CD4-positive, alpha-beta T cell treated with Interleukin-6 at 100 ng/mL for 8 hours (primary cell): Measurements from ENCODE around the gene RFX8.
A peak's percentile ranks its signal among the peaks of the same experiment; 100 is the strongest.
"Not testable (repeated sequence)": the region's sequence is repeated elsewhere in the genome, so short reads cannot be mapped to it uniquely, and the experiment has no call there.

Experiments used
- DNase-seq: peaks from one replicate; pipeline ENCODE4 v3.0.0-alpha.2; 2020; ENCODE audit warnings: mixed read lengths, low spot score

RFX8 gene

DNA sequence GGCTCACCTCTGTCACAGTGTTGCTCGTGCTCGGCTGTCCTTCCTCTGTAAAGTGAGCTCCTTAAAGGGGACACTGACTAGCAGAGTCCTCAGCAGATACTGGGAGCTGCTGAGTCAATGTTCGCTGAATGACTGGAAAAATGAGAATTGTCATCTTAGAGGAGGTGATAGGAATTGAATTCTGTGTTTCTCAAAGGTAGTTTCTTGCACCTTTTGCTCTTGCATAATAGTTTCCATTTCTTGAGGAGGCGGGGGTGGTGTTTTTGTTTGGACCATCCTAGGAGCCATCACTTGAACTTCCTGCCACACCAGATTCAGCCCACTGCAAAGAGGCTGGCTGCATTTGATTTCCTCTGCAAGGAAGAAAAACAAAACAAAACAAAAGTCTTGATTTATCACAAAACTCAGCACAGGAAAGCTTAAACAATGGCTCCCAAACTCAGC lies 11.4 kb upstream of the RFX8 start:
- no peak for DNase-seq

DNA sequence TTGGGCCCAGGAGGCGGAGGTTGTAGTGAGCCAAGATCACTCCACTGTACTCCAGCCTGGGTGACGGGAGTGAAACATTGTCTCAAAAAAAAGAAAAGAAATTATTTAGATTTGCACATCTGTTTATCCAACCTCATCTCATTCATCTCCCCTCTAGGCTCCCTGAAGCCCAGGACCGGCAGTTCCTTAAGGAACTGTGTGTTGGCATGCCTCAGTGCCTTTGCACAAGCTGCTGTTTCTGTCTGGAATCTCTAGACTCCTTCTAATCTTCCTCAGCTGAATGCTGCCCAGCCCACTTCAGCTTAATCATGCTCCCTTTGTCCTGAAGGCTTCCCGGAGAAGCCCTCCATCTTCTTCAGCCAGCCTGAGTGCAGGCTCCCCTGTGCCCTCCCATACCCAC lies 10.9 kb upstream of the RFX8 start:
- DNase-seq, result no peak

DNA sequence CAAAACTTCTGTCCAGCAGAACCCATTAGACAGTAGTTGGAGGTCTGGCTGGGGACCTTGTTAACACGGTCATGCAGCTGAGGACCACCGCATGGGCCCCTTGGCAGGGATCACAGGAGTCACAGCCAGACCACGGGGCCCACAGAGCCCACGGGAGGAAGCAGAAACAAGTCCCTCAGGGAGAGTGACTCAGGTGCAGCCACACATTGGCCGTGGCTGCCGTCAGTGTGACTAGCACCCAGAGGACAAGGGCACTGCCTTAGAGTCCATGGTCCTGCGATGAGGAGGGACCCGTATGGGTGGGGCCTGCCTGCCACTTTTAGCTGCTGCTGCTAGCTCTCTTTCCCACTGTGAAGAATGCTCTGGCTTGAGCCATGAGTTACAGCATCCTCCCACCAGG lies 5.9 kb upstream of the RFX8 start:
- no peak for DNase-seq

DNA sequence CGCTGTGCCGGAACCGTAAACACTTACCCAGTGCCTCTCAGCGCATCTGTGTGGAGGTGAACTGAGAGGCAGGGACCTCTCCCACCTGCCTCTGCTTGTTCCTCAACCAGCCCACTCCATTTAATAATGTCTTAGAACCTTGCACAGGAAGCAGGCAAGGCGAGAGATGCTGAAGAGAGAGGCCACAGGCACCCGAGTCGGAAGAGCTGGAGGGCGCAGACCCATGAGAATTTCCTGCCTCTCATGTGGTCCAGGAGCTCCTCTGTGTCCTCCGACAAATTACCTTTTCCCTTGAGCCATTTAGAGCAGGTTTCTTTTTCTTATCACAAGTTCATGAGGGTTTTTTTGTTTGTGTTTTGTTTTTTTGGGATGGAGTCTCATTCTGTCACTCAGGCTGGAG lies 4.9 kb upstream of the RFX8 start:
- DNase-seq, result no peak

DNA sequence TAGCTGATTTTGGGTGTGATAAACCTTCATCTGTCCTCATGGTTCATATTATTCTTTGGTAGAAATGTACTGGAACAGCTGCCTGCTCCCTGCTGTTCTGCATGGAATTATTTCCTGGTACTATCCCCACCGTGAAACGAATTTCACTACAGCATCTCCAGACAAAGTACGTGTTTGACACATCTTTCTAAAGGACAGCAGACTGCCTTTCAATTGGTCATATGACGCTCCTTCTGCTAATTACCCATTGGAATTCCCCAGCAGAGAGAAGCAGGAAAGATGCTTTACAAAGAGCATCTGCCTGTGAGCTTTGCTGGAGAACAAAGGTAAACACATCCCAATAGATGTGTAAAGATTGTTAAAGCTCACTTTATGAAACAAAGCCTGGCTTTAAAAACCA lies 4.4 kb upstream of the RFX8 start:
- DNase-seq, result no peak

DNA sequence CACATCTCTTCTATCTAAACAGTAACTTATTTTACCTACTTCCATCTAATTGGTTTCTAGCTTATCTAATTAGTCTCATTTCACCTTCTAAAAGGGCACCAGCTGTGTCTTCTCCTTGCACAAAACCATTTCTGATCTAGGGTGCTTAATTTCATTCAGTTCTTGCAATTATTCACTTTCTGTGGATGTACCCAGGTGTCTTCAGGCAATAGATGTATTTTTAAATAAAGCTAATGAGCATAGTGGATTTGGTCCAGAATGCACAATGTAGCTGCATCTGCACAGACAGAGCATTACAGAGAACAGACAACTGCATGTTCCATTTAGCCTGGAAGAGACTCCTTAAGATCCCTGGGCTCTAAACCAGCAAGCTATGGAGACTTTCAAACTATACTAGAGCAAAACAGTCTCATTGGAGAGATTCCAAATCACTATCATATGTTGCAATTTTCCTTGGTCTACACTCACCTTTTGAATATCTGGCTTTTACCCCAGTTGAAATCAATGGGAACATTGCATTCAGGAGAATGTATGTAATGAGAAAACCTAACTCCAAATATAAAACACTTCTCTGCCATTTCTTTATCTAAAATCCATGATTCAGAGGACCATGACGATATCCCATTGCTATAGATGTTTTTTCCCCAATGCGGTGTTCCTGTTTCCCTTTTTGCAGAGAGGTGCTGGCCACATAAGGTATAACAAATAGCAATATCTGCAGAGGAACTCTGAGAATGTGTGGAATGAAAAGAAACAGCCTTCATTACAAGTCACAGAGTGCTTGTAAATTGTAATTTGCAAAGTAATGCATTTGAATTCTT lies 3.5 kb upstream of the RFX8 start:
- DNase-seq, result no peak

DNA sequence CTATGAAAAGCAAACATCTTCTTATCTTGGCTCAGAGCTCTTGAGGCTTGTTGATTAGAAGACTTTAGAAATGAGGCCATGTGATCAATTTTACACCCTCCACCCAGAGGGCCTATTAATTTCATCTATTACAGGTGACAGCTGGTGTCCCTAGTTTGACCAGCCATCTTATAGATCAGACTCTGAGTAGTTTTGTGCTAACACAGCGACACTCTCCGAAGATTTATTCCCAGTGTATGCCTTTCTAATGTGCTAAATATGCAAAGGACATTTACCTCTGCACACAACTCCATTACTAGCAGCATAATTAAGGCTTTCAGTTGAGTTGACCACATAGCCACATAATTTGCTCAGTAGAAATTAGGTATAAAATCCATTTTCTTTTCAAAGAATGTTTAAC lies 2.6 kb upstream of the RFX8 start:
- no peak for DNase-seq

DNA sequence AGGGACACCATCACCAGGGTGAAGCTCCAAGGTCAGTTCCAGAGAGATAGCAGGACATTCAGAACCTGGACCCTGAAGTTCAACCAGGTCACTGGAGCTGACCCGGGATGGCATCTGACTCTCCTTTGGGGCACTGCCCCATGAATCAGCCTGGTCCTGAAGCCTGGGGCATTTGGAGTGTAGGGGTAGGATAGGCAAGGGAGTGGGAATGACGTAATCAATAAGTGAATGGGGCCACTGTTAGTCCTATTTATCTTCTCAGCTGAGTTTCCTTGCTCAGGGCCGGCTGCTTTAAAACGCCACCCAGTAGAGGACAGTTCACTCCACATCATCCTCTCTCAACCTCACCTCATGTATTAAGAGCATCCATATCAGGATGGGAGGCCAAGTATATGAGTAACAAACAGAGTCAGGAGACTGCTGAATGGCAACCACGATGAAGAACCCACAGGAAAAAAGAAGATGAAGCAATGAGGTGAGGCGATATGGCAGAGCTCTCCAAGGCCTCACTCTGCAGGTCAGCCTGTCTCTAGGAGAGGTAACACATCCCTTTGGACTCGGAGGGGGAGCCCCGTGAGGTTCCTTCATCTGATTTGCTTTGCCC lies 1.8 kb upstream of the RFX8 start:
- no peak for DNase-seq

DNA sequence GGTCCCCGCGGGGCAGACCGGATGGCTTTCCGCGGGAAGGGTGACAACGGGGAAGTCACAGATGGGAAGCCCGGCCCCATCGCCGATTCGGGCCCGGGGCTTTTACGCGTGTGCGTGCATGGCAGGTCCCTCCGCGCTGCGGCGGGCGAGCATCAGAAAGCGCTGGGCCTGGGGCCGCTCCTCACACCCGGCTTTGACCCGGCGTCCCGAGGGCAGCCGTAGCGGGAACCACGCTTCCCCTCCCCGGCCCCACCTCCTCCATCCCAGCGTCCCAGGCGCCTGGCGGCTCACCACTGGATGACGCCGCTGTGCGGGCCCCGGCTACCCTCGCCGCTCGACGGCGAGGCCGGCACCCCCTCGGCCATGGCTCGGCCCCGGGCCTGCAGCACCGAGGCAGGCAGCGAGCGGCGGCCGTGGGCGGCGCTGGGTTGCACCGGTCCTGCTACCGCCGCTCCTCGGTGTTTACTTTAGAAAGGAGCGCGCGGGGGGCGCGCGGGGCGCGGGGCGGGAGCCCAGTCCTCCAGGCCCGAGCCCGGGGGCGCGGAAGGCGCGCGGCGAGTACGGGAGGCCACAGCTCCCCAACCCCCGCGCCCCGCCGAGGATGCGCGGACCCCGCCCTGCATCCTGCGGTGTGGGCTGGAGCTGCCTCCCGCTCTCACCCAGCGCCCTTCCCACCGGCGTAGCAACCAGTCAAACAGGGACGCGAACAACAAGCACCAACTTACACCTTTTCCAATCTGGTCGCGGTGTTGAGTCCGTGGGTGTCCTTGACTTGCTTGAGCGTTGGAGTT lies 806 bp downstream of the RFX8 start:
- peak; percentile 9 for DNase-seq

DNA sequence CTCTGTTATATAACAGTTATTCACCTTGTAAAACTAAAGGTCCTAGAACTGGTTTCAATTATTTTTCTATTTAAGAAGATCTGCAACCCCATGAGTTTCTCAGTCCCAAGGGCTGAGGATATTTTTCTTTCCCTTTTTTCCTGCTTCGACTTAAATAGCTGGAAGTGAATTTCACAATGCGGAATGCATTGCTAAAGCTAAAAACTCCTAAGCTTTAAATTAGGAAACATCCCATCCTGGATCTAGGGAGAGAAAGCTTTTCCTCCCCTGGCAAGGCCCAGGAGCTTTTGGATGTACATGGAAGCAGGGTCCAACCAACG lies 1.4 kb downstream of the RFX8 start:
- no peak for DNase-seq

DNA sequence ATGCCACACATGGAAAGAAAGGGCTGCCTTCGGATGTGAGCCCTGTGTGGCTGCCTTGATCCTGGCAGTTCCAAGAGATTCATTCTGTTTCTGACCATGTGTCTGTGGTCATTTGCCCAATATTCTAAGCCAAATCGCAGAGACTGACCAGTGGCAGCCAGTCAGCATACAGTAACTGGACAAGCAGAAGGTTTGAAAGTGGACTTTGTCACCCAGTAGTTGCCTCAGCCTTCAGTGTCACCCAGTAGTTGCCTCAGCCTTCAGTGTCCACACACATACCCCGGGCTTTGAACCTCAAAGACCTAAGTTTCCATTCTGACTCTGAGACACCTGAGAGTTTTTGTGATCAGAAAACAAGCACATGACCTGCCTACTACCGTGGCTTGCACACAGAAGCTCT lies 5.0 kb downstream of the RFX8 start:
- DNase-seq, result no peak

DNA sequence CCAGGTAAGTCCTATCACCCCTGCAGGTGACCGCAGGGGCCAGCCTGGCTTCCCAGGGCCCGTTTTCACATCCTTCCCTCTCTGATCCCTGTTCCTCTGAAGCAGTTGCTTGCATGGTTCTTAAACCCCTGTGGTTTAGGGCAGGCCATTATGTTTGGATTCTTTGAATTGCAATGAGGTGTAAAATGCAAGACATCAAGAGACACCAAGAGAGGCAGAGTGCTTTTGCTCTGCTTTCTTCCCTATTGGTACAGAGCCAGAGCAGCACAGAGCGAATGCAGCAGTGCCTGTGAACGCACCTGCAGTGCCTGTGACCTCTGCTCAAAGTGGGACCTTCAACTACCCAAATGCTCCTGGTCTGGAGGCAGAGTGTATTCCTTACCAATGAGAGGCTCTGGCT lies 7.6 kb downstream of the RFX8 start:
- no peak for DNase-seq

DNA sequence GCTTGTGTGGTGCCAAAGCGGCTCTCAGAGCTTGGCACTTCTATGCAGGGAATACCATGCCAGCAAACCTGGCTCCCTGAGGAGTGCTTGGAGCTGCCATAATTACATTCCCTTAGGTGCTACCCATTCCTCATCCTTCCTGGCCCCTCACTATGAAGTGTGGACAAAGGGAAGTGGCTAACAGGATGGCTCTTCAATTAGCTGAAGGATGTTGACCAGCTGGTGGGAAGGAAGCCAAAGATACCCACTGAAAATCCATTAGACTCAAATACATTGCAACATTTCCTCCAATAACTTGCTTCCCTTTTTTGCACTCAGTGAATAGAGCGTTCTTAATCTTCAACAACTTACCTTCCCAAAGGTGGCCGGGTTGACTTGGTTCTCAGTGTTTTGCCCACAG lies 8.5 kb downstream of the RFX8 start:
- no peak for DNase-seq

DNA sequence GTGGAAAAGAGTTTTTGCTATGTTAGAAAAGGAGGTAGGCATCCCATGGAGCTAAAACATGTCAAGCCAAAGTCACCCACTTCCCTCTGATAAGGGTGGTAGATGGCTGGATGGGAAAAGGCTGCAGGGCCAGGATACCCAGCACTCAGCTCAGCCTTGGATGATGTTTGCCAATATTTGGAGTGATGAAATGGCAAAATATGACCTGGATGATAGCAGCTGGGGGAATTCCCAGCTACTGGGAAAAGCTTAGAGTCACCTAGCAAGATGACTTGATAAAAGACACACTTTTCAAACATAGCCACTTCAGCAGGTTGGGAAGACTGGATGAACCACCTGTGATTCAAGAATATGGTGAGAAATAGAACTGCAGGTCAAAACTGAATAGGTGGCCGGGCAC lies 10.1 kb downstream of the RFX8 start:
- DNase-seq, result no peak

DNA sequence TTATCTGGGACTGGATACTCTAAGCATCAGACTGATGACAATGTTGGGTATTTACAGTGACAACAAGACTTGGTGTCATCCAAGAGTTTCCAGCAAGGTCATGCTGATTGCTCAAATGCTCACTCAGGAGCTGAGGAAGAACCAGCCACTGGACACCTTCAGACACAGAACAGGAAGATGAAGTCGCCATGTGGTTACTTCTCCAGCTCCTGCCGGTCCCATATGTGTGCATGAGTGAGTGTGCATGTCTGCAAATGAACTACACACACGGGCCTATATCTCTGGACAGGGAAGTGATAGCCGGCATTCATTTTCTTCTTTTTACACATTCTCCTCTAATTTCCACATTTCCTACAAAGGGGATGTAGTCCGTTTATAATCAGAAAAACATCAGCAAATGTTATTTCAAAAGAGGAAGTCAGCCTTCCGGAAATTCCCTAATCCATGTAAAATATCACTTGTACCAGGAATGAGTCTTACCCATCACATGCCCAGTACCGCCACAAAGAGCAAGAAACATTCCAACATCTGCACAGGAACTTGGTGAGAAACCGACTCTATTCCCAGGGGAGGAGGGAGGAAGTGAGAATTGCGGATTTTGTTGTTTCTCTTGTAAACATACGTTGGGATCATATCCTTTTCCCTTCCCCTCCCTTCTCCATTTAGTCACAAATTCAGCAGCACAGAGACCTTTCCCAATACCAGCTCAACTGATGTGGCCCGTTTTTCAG lies 10.8 kb downstream of the RFX8 start:
- DNase-seq, result no peak

DNA sequence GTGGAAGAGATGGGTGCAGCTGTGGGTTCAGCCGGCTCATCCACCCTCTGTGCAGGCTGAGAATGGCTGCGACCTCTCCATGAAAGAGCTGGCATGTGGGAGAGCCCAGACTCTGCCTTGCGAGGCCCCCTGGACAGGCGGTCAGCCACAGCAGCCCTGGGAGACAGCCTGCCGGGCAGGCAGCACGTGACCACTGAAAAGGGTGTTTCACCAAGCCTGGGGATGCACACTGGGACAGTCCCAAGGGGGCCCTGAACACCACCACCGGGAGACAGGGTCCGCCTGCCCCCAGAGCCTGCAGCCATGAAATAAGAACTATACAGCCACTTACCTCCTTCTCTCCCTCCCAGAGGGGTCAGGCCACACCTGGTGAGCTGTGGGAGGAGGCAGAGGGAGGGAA lies 11.5 kb downstream of the RFX8 start:
- no peak for DNase-seq

DNA sequence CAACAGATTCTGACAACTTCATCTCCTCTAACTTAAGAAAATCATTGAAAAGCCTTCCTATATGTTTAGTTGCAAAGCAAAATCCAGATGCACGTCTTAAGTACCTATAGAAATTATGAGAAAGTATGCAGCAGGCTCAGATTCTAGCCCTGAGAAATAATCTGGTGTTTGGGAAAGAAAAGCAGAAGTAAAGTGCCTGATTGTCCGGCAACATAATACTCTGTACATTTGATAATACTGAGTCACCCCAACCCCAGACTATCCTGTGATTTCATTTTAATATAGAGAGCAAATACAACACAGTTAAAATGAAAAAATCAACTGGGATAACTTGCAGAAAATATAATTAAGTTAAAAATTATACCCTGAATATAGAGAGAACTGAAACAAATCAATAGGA lies 13.5 kb downstream of the RFX8 start:
- DNase-seq, result no peak

DNA sequence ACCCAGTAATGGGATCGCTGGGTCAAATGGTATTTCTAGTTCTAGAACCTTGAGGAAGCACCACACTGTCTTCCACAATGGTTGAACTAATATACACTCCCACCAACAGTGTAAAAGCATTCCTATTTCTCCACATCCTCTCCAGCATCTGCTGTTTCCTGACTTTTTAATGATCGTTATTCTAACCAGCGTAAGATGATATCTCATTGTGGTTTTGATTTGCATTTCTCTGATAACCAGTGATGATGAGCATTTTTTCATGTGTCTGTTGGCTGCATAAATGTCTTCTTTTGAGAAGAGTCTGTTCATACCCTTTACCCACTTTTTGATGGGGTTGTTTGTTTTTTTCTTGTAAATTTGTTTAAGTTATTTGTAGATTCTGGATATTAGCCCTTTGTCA lies 20.5 kb downstream of the RFX8 start:
- not testable (repeated sequence) for DNase-seq

DNA sequence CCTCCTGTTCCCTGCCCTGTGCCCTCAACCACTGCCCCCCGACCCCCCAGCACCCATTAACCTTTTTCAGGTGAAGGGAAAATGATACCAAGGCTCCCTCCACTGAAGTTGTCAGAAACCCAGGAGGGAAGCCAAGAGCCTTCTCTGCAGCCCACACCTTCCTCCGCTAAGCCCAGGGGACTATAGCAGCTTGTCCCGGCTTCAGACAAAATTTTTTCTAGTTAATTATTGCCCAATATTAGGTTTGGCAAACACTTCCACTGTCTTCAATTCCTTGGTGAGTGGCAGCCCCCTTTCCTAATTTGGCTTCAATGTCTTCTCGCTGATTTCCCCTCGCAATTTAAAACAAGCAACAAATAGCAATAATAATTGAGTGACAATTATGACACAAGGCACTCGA lies 23.9 kb downstream of the RFX8 start:
- no peak for DNase-seq

DNA sequence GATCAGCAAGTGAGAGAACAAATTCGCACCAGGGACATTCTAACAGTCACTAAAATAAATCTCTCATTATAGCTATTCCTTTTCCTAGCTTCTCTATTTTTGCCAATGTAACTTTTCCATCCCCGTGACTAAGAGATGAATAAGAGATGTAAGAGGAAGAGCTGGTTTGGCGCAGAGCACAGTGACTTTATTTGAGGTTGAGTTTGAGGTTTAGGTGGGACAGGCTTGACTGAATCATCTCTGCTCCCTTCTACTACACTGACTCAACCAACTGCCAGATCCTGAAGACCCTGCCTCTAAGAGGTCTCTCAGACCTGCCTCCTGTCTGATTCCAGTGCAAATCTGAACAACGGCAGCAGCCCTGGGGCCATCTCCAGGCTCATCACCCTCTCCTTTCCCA lies 28.0 kb downstream of the RFX8 start:
- DNase-seq, result no peak

DNA sequence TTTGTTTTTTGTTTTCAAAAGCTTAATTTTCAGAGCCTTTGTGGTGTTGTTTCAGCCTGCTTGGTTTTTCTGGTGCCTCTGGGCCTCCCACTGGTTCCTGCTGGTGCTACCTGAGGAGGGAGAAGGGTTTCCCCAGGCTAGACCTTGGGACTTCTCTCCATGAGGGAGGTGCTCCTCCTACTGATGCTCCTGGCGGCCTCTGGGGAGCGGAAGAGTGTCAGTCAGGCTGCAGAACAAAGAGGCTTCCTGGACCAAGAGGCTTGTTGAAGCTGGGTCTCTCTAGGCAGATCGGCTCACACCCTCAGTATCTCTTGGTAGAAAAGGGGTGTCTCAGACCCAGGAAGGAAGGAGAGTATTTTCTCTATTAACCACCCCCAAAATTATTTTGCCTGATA lies 32.2 kb downstream of the RFX8 start:
- no peak for DNase-seq

DNA sequence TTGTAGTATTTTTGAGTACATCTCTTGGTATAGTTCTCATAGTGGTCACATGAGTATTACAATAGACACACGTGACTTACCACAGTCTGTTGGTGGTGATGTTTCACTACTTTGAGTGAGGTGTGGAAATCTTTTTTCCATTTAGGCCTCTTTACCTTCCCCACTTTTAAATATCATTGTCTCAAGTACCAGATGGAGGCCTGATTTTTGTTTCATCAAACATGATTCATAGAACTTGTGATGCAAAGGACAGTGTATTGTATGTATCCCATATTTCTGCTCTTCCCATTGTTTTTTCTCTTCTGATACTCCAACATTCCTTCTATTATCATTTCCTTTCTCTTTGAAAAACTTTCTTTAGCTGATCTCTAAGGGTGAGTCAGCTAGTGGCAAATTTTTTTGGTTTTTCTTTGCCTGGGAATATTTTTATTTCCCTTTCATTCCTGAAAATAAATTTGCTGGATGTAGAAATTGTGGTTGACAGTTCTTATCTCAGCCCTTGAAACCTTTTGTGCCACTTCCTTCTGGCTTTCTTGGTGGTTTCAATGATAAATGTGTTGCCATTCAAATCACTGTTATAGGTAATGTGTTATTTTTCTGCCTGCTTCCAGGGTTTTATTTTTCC lies 32.8 kb downstream of the RFX8 start:
- no peak for DNase-seq
